ENCODE data around the gene ZBP1. TPM values are rescaled to one million over a fixed set of nuclear protein-coding genes. Genes with fewer than 3 reads are reported as not detected.
"Not testable (repeated sequence)": the region's sequence is repeated elsewhere in the genome, so short reads cannot be mapped to it uniquely, and the experiment has no call there.

ZBP1 gene
- total RNA-seq, 6 donors from 2014 or later: 3.2 to 9.4 (median 4.8) TPM

GRCh38 chr20:57633945-57634491, 13.8 kb upstream of the ZBP1 start:
- Histone ChIP-seq H3K4me3 (no peak overlapping the region), H3K36me3 (no peaks in the 10 kb centered on the region), H3K9me3 (no peaks in the 10 kb centered on the region), H3K4me1 (peaks cover under 1 to 3% (median 2%) of the 10 kb centered on the region in 4 donors), H3K27ac (no peak overlapping the region), H3K27me3 (no peaks in the 10 kb centered on the region)
- TF ChIP-seq EP300 (IDR thresholded peaks at IDR 0.05): no peak
- TF ChIP-seq CTCF (IDR thresholded peaks at IDR 0.05): no peak
- TF ChIP-seq POLR2A (IDR thresholded peaks at IDR 0.05): no peak
- TF ChIP-seq POLR2AphosphoS5 (IDR thresholded peaks at IDR 0.05): no peak
- WGBS, 2 donors: 94 to 97% methylated on average over 2 of the region's 2 CpGs
- DNase-seq (no peak), ATAC-seq (ENCODE audit: low FRiP score in 2 of 2) (no peak)

DNA sequence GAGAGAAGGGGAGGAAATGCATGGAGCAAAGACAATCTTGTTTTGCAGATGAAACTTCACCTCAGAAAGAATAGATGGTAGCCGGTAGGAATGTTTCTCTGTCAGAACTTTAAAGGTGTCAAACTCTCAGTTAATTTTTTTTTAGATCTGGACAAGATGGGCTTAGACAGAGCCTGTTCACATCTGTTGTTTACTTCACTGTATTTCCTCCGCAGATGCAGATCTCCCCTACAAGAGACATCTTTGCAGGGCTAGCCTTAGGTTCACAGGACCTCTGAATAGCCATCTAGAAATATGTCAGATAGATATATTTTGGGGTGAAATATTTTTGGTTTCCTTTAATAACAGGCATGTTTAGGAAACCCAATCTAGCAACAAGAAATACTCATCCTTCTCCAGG, 12.1 kb upstream of the ZBP1 start:
- Histone ChIP-seq H3K9me3 (no peaks in the 10 kb centered on the region), H3K27ac (no peak overlapping the region), H3K27me3 (no peaks in the 10 kb centered on the region), H3K4me1 (peaks cover 9 to 20% (median 13%) of the 10 kb centered on the region in 4 donors), H3K4me3 (no peak overlapping the region), H3K36me3 (no peaks in the 10 kb centered on the region)
- no peak for DNase-seq
- TF ChIP-seq POLR2AphosphoS5 (IDR thresholded peaks at IDR 0.05): no peak
- TF ChIP-seq POLR2A (IDR thresholded peaks at IDR 0.05): no peak
- no peak for TF ChIP-seq CTCF (IDR thresholded peaks at IDR 0.05)
- WGBS, 2 donors: 87 to 88% methylated on average over 2 of the region's 2 CpGs
- ATAC-seq (ENCODE audit: low FRiP score in 2 of 2): no peak

DNA sequence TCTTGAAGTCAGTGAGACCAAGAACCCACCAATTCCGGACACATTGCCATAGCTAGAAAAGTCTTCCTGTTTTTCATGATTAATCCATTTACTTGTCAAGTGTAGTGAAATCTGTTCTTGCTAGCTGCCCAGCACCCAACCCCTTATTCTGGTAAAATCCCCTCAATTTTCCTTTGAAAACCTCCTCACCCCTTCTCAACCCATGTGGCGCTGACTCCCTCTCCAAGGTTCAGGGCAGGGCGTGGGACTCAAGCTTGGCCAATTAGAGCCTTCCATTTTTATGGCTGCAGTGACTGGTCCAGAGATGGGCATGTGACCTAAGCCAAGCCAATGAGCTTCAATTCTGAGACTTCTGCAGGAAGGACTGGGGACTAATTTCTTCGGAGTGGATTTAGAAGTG, 9.8 kb upstream of the ZBP1 start:
- TF ChIP-seq EP300 (IDR thresholded peaks at IDR 0.05) (no peak), CTCF (IDR thresholded peaks at IDR 0.05) (no peak), POLR2AphosphoS5 (IDR thresholded peaks at IDR 0.05) (no peak), POLR2A (IDR thresholded peaks at IDR 0.05) (no peak)
- Histone ChIP-seq H3K9me3 (peaks cover 0 to 4% (median 2%) of the 10 kb centered on the region in 4 donors), H3K36me3 (no peaks in the 10 kb centered on the region), H3K4me1 (peaks cover 11 to 22% (median 14%) of the 10 kb centered on the region in 4 donors), H3K4me3 (peak overlapping the region in 3 of 4 donors; percentile 11 to 32 (median 14)), H3K27me3 (no peaks in the 10 kb centered on the region), H3K27ac (peak overlapping the region in 3 of 4 donors; percentile 31 to 87 (median 82))
- WGBS, 2 donors: 52 to 55% methylated on average over 4 of the region's 4 CpGs
- ATAC-seq (ENCODE audit: low FRiP score in 2 of 2) (peak; percentile 38 to 67), DNase-seq (no peak)

GRCh38 chr20:57629491-57629901, 9.3 kb upstream of the ZBP1 start:
- DNase-seq; ATAC-seq (ENCODE audit: low FRiP score in 2 of 2); H3K27me3 ChIP-seq; H3K9me3 ChIP-seq; H3K36me3 ChIP-seq: not testable (repeated sequence)
- TF ChIP-seq POLR2A (IDR thresholded peaks at IDR 0.05): peak in 1 of 4 donors; percentile 34
- peak overlapping the region in 3 of 4 donors; percentile 11 to 32 (median 14) for H3K4me3 ChIP-seq
- peaks cover 11 to 22% (median 14%) of the 10 kb centered on the region in 4 donors for H3K4me1 ChIP-seq
- H3K27ac ChIP-seq: peak overlapping the region; percentile 31 to 87 (median 79)
- WGBS, 2 donors: 72 to 80% methylated on average over 9 of the region's 9 CpGs

DNA sequence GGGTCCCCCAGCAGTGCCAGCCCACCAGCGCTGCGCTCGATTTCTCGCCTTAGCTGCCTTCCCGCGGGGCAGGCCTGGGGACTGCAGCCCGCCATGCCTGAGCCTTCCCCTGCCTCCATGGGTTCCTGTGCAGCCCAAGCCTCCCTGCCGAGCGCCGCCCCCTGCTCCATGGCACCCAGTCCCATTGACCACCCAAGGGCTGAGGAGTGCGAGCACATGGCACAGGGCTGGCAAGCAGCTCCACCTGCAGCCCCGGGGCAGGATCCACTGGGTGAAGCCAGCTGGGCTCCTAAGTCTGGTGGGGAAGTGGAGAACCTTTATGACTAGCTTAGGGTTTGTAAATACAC, 8.7 kb upstream of the ZBP1 start:
- not testable (repeated sequence) for H3K4me3 ChIP-seq; H3K36me3 ChIP-seq; ATAC-seq (ENCODE audit: low FRiP score in 2 of 2); H3K9me3 ChIP-seq; H3K27me3 ChIP-seq
- H3K4me1 ChIP-seq: peaks cover 11 to 22% (median 14%) of the 10 kb centered on the region in 4 donors
- peak in 1 of 2 donors; percentile 77 for DNase-seq
- H3K27ac ChIP-seq: peak overlapping the region; percentile 72 to 87 (median 79)
- 90 to 100% methylated on average over 6 to 9 of the region's 12 CpGs for WGBS, 2 donors

Data from upper lobe of left lung (tissue), 6 donors.